Measurements from ENCODE around the gene NEIL1. TPM values are rescaled to one million over a fixed set of nuclear protein-coding genes. Genes with fewer than 3 reads are reported as not detected.
"Not testable (repeated sequence)": the region's sequence is repeated elsewhere in the genome, so short reads cannot be mapped to it uniquely, and the experiment has no call there.

The NEIL1 gene
- total RNA-seq, 8 experiments from 2014 or later = 3.8 to 19.4 (median 5.2) TPM

DNA sequence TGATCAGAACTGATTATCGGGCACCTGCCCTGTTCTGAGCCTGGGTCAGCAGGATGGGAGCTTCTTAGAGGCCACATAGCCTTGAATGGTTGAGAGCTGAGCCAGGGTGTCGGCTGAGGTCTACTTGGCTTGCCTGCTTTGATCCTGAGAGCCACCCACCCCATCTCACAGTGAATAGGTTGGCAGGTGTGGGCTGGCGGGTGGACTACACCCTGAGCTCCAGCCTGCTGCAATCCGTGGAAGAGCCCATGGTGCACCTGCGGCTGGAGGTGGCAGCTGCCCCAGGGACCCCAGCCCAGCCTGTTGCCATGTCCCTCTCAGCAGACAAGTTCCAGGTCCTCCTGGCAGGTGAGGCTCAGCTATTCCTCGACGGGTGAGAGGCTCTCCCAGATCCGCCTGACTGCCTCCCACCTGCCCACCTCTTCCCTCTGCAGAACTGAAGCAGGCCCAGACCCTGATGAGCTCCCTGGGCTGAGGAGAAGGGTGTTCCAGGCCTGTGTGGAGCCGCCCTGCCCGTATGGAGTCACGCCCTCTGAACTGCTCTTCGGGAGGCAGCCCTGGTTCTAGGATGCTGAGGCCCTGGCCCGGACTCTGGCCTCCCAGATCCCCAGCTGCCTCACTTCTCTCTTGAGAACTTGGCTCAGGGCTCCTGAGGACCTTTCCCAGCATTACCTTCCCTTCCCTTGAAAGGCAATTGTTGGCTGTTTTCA lies 7.2 kb upstream of the NEIL1 start:
- no peak overlapping the region for H3K27ac ChIP-seq
- H3K4me1 ChIP-seq (replicated peaks in 1 of 2) = peaks cover 6 to 7% of the 10 kb centered on the region in 2 donors
- no peak for ATAC-seq (replicated peaks in 6 of 8)
- H3K4me3 ChIP-seq = no peak overlapping the region
- in situ Hi-C loops (cut with MboI; ENCODE audit: low pct_unique_long_range_greater_than_20kb in 2 of 9, low sequenced_read_pairs in 9 of 9, unreplicated experiment in 9 of 9) = no loop called here
- WGBS, 10 experiments = 86 to 100% (median 100%) methylated on average over 1 to 8 of the region's 13 CpGs; no CpG with 5 or more reads in 4 of the 10 experiments

DNA sequence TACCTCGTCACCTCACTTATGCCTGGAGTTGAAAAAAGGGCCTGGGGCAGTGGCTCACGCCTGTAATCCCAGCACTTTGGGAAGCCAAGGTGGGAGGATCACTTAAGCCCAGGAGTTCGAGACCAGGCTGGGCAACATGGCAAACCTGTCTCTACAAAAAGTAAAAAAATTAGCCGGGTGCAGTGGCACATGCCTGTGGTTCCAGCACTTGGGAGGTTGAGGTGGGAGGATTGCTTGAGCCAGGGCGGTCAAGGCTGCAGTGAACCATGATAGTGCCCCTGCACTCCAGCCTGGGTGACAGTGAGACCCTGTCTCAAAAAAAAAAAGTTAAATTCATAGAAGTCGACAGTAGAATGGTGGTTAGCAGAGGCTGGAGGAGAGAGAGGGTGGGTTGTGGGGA lies 4.6 kb upstream of the NEIL1 start:
- no peak overlapping the region for H3K27ac ChIP-seq
- ATAC-seq (replicated peaks in 6 of 8) = no peak
- in situ Hi-C loops (cut with MboI; ENCODE audit: low pct_unique_long_range_greater_than_20kb in 2 of 9, low sequenced_read_pairs in 9 of 9, unreplicated experiment in 9 of 9) = no loop called here

DNA sequence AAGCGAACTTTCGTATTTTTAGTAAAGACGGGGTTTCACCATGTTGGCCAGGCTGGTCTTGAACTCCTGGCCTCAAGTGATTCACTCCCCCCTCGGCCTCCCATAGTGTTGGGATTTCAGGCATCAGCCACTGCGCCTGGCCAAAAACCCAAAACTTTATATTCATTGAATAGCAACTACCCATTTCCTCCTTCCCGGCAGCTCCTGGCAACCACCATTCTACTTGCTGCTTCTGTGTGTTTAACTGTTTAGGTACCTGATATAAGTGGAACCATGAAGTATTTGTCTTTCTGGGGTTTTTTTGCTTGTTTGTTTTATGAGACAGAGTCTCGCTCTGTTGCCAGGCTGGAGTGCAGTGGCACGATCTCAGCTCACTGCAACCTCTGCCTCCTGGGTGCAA lies 2.9 kb upstream of the NEIL1 start:
- H3K4me3 ChIP-seq; H3K4me1 ChIP-seq (replicated peaks in 1 of 2); ATAC-seq (replicated peaks in 6 of 8); H3K27ac ChIP-seq; in situ Hi-C loops (cut with MboI; ENCODE audit: low pct_unique_long_range_greater_than_20kb in 2 of 9, low sequenced_read_pairs in 9 of 9, unreplicated experiment in 9 of 9): not testable (repeated sequence)
- WGBS, 10 experiments = 0 to 94% (median 49%) methylated on average over 1 to 7 of the region's 8 CpGs; no CpG with 5 or more reads in 3 of the 10 experiments

More for the DNA sequence above, 4.6 kb upstream of the NEIL1 start:
- no peaks in the 10 kb centered on the region for H3K4me1 ChIP-seq (replicated peaks in 1 of 2)
- no peak overlapping the region for H3K4me3 ChIP-seq
- 0 to 88% (median 80%) methylated on average over 1 to 5 of the region's 6 CpGs for WGBS, 10 experiments

DNA sequence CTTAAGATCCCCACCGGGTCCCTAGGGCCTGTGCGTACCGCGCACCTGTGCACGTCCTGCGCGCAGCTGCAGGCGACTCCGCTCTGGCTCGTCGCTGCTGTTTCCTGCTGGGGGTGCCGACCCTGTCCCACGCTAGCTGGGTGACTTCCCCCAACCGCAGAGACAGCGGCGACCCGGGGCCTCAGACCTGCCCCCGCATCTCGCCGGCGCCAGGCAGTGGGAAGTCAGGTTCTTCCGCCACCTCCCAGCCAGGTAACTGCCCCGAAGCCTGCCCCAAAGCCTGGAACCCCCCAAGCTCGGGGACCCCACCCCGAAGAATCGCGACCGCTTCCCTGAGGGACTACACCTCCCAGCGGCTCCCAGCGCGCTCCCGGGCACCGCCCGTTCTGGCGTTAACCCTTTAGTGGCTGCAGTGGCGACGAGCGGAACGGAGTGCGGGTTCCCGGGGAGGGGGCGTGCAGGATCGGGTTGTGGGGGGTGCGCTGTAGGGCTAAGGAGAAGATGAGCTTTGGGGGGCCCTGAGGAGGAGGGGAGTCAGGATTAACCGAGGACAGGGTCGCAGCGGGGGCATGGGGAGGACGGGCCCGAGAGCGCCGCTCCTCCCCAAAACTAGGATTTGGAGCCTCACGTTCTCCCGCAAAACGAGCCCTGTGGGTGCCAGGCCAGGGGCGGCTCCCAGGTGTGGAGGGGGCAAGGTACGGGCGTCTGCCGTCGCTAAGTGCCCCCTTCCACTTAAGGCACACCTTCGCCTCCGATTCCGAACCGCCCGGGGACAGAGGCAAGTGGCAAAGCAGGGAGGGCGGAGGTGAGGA lies 589 bp downstream of the NEIL1 start:
- peak overlapping the region; percentile 39 to 64 (median 50) for H3K4me3 ChIP-seq
- WGBS, 10 experiments = 0 to 6% (median 4%) methylated on average over 1 to 14 of the region's 65 CpGs; no CpG with 5 or more reads in 7 of the 10 experiments
- no peak overlapping the region for H3K27ac ChIP-seq
- in situ Hi-C loops (cut with MboI; ENCODE audit: low pct_unique_long_range_greater_than_20kb in 2 of 9, low sequenced_read_pairs in 9 of 9, unreplicated experiment in 9 of 9) = no loop called here
- ATAC-seq (replicated peaks in 6 of 8) = peak; percentile 49 to 77 (median 68)
- H3K4me1 ChIP-seq (replicated peaks in 1 of 2) = peaks cover 5 to 7% of the 10 kb centered on the region in 2 donors

DNA sequence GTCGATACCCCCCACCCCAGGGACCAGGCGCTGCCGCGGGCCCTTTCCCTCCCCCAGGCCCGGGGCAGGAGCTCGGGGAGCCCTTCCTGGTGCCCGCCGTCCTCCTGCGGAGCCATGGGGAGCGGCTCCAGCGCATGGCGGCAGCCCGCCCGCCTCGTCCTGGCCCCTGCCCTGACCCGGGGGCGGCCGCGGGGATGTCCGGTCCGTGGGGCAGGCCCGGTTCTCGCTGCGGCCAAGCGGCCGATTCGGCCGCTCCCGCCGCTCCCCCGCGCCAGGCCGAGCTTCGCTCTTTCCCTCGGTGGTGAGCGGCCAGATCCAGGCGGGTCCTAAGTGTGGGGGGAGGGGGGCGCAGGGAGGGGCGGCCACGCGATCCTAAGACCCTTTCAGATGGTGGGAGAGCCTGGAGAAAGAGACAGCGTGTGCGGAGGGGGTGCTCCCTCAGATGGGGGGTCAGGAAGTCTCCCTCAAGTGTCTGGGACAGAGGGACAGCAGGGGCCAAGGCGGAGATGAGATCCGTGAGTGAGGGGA lies 1.3 kb downstream of the NEIL1 start:
- Histone ChIP-seq H3K4me1 (replicated peaks in 1 of 2) (peaks cover 5 to 7% of the 10 kb centered on the region in 2 donors), H3K27ac (no peak overlapping the region), H3K4me3 (peak overlapping the region; percentile 39 to 64 (median 50))
- peak; percentile 17 to 56 (median 48) for ATAC-seq (replicated peaks in 6 of 8)
- 10 to 17% methylated on average over 2 of the region's 45 CpGs; no CpG with 5 or more reads in 8 of the 10 experiments for WGBS, 10 experiments
- in situ Hi-C loops (cut with MboI; ENCODE audit: low pct_unique_long_range_greater_than_20kb in 2 of 9, low sequenced_read_pairs in 9 of 9, unreplicated experiment in 9 of 9) = no loop called here

DNA sequence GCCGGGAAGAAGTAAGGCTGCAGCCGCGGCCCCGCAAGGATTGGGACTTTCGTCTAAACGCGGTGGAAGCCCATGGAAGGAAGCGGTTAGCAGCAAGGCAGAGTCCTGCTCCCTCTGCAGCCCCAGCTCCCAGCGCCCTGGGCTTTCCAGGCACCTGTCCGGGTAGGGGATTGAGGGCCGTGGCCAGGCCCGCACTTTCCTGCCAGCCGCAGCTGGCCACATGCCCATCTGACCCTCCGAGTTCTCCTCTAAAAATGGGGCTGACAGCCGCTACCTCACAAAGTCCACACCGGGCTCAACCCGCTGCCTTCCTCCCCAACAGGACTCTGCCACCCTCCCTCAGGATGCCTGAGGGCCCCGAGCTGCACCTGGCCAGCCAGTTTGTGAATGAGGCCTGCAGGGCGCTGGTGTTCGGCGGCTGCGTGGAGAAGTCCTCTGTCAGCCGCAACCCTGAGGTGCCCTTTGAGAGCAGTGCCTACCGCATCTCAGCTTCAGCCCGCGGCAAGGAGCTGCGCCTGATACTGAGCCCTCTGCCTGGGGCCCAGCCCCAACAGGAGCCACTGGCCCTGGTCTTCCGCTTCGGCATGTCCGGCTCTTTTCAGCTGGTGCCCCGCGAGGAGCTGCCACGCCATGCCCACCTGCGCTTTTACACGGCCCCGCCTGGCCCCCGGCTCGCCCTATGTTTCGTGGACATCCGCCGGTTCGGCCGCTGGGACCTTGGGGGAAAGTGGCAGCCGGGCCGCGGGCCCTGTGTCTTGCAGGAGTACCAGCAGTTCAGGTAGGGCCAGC lies 1.9 kb downstream of the NEIL1 start:
- 0 to 100% (median 43%) methylated on average over 1 to 13 of the region's 46 CpGs; no CpG with 5 or more reads in 3 of the 10 experiments for WGBS, 10 experiments
- peak overlapping the region; percentile 39 to 64 (median 50) for H3K4me3 ChIP-seq
- peak in 5 of 8 experiments; percentile 5 to 36 (median 18) for ATAC-seq (replicated peaks in 6 of 8)
- in situ Hi-C loops (cut with MboI; ENCODE audit: low pct_unique_long_range_greater_than_20kb in 2 of 9, low sequenced_read_pairs in 9 of 9, unreplicated experiment in 9 of 9) = no loop called here
- H3K27ac ChIP-seq = no peak overlapping the region
- peaks cover 5 to 7% of the 10 kb centered on the region in 2 donors for H3K4me1 ChIP-seq (replicated peaks in 1 of 2)

DNA sequence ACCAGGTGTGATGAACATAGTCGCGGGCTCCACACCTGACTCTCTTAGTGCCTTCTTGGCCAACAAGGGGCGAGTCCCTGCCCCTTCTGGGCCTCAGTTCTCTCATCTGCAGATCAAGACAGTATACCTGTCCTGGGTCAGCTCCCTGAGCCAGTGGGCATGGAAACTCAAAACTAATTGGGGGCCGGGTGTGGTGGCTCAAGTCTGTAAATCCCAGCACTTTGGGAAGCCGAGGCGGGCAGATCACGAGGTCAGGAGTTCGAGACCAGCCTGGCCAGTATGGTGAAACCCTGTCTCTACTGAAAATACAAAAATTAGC lies 2.5 kb downstream of the NEIL1 start:
- H3K27ac ChIP-seq; H3K4me3 ChIP-seq; H3K4me1 ChIP-seq (replicated peaks in 1 of 2); ATAC-seq (replicated peaks in 6 of 8); in situ Hi-C loops (cut with MboI; ENCODE audit: low pct_unique_long_range_greater_than_20kb in 2 of 9, low sequenced_read_pairs in 9 of 9, unreplicated experiment in 9 of 9): not testable (repeated sequence)
- 80 to 100% (median 100%) methylated on average over 1 to 2 of the region's 8 CpGs; no CpG with 5 or more reads in 6 of the 10 experiments for WGBS, 10 experiments

DNA sequence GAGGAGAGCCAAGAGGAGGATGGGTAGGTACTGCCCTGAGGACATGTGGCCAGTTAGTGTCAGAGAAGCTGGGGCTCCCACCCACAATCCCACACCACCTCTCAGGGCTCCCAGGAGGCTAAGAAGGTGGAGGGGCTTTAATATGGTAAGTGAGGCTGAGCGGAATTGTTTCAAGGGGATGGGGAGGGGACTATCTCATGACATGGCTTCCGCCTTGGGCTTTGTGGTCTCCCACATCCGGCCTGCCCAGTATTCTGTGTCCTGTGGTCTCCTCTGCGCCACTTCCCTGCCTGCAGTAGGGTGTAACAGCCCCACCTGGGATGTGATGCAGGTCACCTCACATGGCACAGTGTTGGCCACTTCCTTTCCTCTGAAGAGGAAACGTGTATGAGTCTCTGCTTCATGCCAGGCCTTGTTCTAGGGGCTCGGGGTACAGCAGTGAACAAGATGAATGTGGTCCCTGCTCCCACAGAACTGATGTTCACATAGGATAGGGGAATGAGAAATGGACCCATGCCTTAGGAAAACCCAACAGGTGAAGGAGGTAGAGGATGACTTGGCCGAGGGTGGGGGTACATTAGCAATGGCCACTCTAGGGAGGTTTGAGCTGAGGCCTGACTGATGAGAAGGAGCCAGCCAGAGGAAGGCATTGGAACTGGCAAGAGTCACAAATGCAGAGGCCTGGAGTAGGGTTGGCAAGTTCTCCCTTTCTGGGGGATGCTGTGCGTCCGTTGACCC lies 3.2 kb downstream of the NEIL1 start:
- H3K4me3 ChIP-seq = no peak overlapping the region
- WGBS, 10 experiments = 20 to 90% (median 79%) methylated on average over 1 to 5 of the region's 9 CpGs; no CpG with 5 or more reads in 3 of the 10 experiments
- H3K4me1 ChIP-seq (replicated peaks in 1 of 2) = peaks cover 5 to 7% of the 10 kb centered on the region in 2 donors
- in situ Hi-C loops (cut with MboI; ENCODE audit: low pct_unique_long_range_greater_than_20kb in 2 of 9, low sequenced_read_pairs in 9 of 9, unreplicated experiment in 9 of 9) = no loop called here
- ATAC-seq (replicated peaks in 6 of 8) = no peak
- H3K27ac ChIP-seq = no peak overlapping the region

DNA sequence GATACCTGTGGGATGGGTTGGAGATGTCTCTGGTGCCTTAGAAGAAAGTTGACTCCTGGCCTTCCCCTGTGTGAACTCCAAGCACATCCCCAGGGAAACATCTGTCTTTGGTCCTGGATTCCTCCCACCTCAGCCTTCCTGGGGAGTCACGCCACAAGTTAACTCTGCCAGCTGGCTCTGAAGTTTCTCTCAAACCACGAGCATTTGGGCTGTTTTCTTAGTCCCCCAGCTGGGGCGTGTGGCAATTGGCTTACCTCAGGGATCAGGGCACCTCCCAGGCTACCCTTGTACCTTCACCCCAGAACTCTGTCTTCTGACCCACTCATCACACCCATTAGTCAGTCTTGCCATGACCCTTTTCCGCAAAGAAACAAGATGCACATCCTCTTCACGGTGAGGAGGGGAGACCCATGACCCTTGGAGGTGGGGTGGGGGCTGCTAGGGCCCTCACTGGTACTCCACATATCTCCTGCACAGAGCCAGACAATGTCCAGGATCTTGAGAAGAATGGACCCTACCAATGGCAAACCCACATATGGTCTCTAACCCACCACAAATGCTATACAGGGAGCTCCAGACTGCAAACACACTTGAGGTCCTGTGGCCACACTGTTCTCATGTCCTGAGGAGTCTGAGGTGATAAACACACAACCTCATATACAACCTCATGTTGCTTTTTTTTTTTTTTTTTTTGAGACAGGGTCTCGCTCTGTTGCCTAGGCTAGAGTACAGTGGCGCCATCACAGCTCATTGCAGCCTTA lies 3.9 kb downstream of the NEIL1 start:
- H3K4me3 ChIP-seq = no peak overlapping the region
- no peak for ATAC-seq (replicated peaks in 6 of 8)
- H3K27ac ChIP-seq = no peak overlapping the region
- H3K4me1 ChIP-seq (replicated peaks in 1 of 2) = peaks cover 5 to 7% of the 10 kb centered on the region in 2 donors
- in situ Hi-C loops (cut with MboI; ENCODE audit: low pct_unique_long_range_greater_than_20kb in 2 of 9, low sequenced_read_pairs in 9 of 9, unreplicated experiment in 9 of 9) = no loop called here
- 40 to 100% (median 100%) methylated on average over 1 to 5 of the region's 7 CpGs; no CpG with 5 or more reads in 3 of the 10 experiments for WGBS, 10 experiments

DNA sequence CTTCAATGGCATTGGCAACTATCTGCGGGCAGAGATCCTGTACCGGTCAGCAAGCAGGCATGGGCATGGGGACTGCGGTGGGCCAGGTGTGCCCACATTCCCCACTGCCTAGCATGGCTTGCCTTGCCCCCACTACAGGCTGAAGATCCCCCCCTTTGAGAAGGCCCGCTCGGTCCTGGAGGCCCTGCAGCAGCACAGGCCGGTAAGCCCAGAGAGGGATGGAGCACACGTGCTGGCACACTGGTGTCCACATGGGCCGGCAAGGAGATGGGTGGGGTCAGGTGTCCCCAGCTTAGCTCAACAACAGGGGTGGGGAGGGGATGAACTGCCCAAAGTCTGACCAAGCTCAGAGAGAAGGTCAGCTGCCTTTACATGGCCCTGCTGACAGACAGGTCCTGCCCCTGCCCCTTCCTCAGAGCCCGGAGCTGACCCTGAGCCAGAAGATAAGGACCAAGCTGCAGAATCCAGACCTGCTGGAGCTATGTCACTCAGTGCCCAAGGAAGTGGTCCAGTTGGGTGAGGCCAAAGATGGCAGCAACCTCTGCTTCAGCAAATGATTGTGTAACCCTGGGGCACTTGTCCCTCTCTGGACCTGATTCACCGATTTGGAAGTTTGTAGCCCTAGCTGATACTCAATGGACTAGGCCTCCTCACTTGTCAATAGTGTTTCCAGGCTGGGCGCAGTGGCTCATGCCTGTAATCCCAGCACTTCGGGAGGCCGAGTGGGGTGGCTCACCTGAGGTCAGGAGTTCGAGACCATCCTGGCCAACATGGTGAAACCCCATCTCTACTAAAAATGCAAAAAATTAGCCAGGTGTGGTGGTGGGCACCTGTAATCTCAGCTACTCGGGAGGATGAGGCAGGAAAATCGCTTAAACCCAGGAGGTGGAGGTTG lies 5.6 kb downstream of the NEIL1 start:
- Histone ChIP-seq H3K4me3 (no peak overlapping the region), H3K4me1 (replicated peaks in 1 of 2) (peaks cover 5 to 7% of the 10 kb centered on the region in 2 donors), H3K27ac (no peak overlapping the region)
- in situ Hi-C loops (cut with MboI; ENCODE audit: low pct_unique_long_range_greater_than_20kb in 2 of 9, low sequenced_read_pairs in 9 of 9, unreplicated experiment in 9 of 9) = no loop called here
- no peak for ATAC-seq (replicated peaks in 6 of 8)
- WGBS, 10 experiments = 89 to 100% (median 96%) methylated on average over 1 to 7 of the region's 16 CpGs; no CpG with 5 or more reads in 5 of the 10 experiments

DNA sequence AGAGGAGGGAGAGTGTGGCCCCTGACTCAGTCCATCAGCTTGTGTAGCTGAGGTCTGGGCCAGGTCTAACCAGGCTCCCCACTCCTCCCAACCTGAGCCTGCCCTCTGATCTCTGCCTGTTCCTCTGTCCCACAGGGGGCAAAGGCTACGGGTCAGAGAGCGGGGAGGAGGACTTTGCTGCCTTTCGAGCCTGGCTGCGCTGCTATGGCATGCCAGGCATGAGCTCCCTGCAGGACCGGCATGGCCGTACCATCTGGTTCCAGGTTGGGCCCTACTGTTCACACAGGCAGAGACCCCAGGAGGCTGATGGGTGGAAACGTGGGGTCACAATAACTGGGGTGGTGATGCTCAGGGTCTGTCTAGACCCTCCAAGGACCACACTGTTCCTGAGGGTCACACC lies 6.8 kb downstream of the NEIL1 start:
- in situ Hi-C loops (cut with MboI; ENCODE audit: low pct_unique_long_range_greater_than_20kb in 2 of 9, low sequenced_read_pairs in 9 of 9, unreplicated experiment in 9 of 9) = no loop called here
- ATAC-seq (replicated peaks in 6 of 8) = peak in 2 of 8 experiments; percentile 8 to 24
- no peak overlapping the region for H3K27ac ChIP-seq
- H3K4me1 ChIP-seq (replicated peaks in 1 of 2) = peaks cover 3 to 4% of the 10 kb centered on the region in 2 donors
- 60 to 100% (median 87%) methylated on average over 1 to 2 of the region's 7 CpGs; no CpG with 5 or more reads in 6 of the 10 experiments for WGBS, 10 experiments
- H3K4me3 ChIP-seq = no peak overlapping the region
